AG04449 (cell line): ENCODE data around the gene L3MBTL3.

ENCODE experiments used
- CTCF ChIA-PET: fragments of 350-600 bp; formaldehyde crosslinking; extraction: SDS; loops from one replicate; lab custom pipeline; 2021; ENCODE audit warnings: antibody characterized with exemption; lab: Yijun Ruan, JAX
- POLR2A ChIA-PET: fragments of 400-600, 350-600 bp; formaldehyde crosslinking; extraction: SDS; loops from one replicate; lab custom pipeline; 2020; ENCODE audit warnings: antibody characterized with exemption, inconsistent platforms; lab: Yijun Ruan, JAX
- DNase-seq: peaks from one replicate; pipeline ENCODE4 v3.0.0-alpha.2; 2010; ENCODE audit warnings: low read depth, low spot score
- H3K4me3 ChIP-seq: 2 replicates; pipeline ENCODE4 v1.5.1; 2011; ENCODE audit warnings: low read depth, mild to moderate bottlenecking, control low read depth, low read length
- CTCF ChIP-seq: IDR thresholded peaks from one replicate; pipeline ENCODE4 v1.5.1; 2011; ENCODE audit warnings: mild to moderate bottlenecking, moderate library complexity, low read length, control low read depth, inconsistent platforms; ENCODE audit not compliant: insufficient read depth; ENCODE audit errors: missing control alignments

L3MBTL3 gene

GRCh38 chr6:130176378-130176777 lies 158.0 kb downstream of the L3MBTL3 start:
- CTCF ChIA-PET: interaction anchor here (1.4 kb wide), 1 partner anchor 106 kb away, joined by 4 read pairs; no protein-coding TSS in a partner anchor
- no peak for TF ChIP-seq CTCF
- H3K4me3 ChIP-seq: no peak overlapping the region
- POLR2A ChIA-PET: no interaction called here
- DNase-seq: no peak

GRCh38 chr6:130178692-130179091 lies 160.3 kb downstream of the L3MBTL3 start:
- no peak overlapping the region for H3K4me3 ChIP-seq
- ChIA-PET POLR2A (no interaction called here), CTCF (no interaction called here)
- peak; percentile 79 for DNase-seq
- no peak for TF ChIP-seq CTCF

GRCh38 chr6:130182466-130182865 lies 164.1 kb downstream of the L3MBTL3 start:
- ChIA-PET POLR2A (no interaction called here), CTCF (interaction anchor here (0.7 kb wide), 1 partner anchor 12 kb away, joined by 3 read pairs; no protein-coding TSS in a partner anchor)
- H3K4me3 ChIP-seq: no peak overlapping the region
- no peak for TF ChIP-seq CTCF
- DNase-seq: no peak

- no peak for TF ChIP-seq CTCF
- CTCF ChIA-PET: interaction anchor here (0.7 kb wide), 1 partner anchor 11 kb away, joined by 3 read pairs; no protein-coding TSS in a partner anchor
- POLR2A ChIA-PET: no interaction called here
- no peak overlapping the region for H3K4me3 ChIP-seq
- DNase-seq: no peak
These were observed 165.2 kb downstream of the L3MBTL3 start for GRCh38 chr6:130183271-130184222.

- H3K4me3 ChIP-seq: no peak overlapping the region
- ChIA-PET POLR2A (no interaction called here), CTCF (no interaction called here)
- TF ChIP-seq CTCF: no peak
- no peak for DNase-seq
These were observed 167.3 kb downstream of the L3MBTL3 start for GRCh38 chr6:130185658-130186057.
